ENCODE results near the gene IL19.
"Not testable (repeated sequence)": the region's sequence is repeated elsewhere in the genome, so short reads cannot be mapped to it uniquely, and the experiment has no call there.

DNA sequence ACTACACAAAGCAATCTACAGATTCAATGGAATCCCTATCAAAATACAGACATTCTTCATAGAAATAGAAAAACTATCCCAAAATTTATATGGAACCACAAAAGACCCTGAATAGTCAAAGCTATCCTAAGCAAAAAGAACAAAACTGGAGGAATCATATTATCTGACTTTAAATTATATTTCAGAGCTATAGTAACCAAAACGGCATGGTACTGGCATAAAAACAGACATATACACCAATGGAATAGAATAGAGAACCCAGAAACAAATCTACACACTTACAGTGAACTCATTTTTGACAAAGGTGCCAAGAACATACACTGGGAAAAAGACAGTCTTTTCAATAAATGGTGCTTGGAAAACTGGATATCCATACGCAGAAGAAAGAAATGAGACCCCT, 82.1 kb downstream of the IL19 start:
- not testable (repeated sequence) for TF ChIP-seq POLR2A (IDR thresholded peaks at IDR 0.05)
- TF ChIP-seq, protein P1, sequence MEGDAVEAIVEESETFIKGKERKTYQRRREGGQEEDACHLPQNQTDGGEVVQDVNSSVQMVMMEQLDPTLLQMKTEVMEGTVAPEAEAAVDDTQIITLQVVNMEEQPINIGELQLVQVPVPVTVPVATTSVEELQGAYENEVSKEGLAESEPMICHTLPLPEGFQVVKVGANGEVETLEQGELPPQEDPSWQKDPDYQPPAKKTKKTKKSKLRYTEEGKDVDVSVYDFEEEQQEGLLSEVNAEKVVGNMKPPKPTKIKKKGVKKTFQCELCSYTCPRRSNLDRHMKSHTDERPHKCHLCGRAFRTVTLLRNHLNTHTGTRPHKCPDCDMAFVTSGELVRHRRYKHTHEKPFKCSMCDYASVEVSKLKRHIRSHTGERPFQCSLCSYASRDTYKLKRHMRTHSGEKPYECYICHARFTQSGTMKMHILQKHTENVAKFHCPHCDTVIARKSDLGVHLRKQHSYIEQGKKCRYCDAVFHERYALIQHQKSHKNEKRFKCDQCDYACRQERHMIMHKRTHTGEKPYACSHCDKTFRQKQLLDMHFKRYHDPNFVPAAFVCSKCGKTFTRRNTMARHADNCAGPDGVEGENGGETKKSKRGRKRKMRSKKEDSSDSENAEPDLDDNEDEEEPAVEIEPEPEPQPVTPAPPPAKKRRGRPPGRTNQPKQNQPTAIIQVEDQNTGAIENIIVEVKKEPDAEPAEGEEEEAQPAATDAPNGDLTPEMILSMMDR (IDR thresholded peaks at IDR 0.05), result not testable (repeated sequence)
